Neural cell (in vitro differentiated cells): ENCODE data around the gene POLR3K.

Experiments
- EP300 ChIP-seq: fragments of 450-650 bp; conservative IDR thresholded peaks from 2 replicates; pipeline ENCODE4 v1.6.1; 2014; ENCODE audit warnings: antibody characterized with exemption, mild to moderate bottlenecking, moderate library complexity; ENCODE audit not compliant: poor library complexity, severe bottlenecking
- EZH2 ChIP-seq: fragments of 200-600, 300-800 bp; shearing (Covaris generic), sonication (generic); IDR thresholded peaks from 2 replicates; pipeline ENCODE4 v1.6.1; 2014; ENCODE audit warnings: antibody characterized with exemption, low read length, borderline replicate concordance, mild to moderate bottlenecking; ENCODE audit not compliant: insufficient read depth, poor library complexity, severe bottlenecking
- POLR2AphosphoS5 ChIP-seq: IDR thresholded peaks from 2 replicates; pipeline ENCODE4 v1.6.1; 2012
- TF ChIP-seq, protein P1 (sequence below): fragments of 450-650 bp; IDR thresholded peaks from 2 replicates; pipeline ENCODE4 v1.5.1; 2014; ENCODE audit warnings: antibody characterized with exemption, mild to moderate bottlenecking, moderate library complexity; ENCODE audit not compliant: poor library complexity, severe bottlenecking
- TF ChIP-seq, protein P2 (sequence below): IDR thresholded peaks from 2 replicates; pipeline ENCODE4 v1.6.1; 2012; ENCODE audit warnings: borderline replicate concordance

DNA sequence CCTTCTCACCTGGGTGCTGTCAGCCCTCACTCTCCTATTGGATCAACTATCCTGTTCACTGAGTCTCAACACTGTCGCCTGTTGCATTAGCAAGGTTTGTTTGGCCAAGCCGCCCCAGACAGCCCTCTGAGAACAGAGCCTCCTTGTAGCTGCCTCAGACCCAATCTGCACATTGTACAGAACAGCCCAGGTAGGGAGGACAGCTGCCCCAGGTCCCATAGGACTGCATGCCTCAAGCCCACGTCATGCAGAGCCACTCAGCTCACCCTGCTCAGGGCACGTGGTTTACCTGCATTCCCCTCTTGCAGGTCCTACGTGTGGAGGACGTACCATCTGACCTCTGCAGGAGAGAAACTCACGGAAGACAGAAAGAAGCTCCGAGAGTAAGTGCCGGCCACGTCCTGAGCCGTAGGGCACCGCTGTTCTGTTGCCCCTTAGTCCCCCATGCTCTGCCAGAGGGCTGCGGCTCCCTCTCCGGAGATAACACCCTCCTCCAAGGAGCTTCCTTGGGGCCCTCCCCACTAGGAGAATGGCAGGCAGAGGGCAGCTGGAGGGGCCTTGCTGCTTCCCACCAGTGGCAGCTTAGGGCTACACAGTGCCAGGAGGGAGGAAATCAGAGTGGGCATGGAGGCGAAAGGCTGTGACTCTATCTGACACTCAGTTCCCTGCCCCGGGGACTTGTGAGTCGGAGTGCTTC lies 3.0 kb upstream of the POLR3K start:
- TF ChIP-seq, protein P1, sequence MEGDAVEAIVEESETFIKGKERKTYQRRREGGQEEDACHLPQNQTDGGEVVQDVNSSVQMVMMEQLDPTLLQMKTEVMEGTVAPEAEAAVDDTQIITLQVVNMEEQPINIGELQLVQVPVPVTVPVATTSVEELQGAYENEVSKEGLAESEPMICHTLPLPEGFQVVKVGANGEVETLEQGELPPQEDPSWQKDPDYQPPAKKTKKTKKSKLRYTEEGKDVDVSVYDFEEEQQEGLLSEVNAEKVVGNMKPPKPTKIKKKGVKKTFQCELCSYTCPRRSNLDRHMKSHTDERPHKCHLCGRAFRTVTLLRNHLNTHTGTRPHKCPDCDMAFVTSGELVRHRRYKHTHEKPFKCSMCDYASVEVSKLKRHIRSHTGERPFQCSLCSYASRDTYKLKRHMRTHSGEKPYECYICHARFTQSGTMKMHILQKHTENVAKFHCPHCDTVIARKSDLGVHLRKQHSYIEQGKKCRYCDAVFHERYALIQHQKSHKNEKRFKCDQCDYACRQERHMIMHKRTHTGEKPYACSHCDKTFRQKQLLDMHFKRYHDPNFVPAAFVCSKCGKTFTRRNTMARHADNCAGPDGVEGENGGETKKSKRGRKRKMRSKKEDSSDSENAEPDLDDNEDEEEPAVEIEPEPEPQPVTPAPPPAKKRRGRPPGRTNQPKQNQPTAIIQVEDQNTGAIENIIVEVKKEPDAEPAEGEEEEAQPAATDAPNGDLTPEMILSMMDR, result no peak
- TF ChIP-seq EZH2 (no peak), POLR2AphosphoS5 (no peak), EP300 (no peak)
- TF ChIP-seq, protein P2, sequence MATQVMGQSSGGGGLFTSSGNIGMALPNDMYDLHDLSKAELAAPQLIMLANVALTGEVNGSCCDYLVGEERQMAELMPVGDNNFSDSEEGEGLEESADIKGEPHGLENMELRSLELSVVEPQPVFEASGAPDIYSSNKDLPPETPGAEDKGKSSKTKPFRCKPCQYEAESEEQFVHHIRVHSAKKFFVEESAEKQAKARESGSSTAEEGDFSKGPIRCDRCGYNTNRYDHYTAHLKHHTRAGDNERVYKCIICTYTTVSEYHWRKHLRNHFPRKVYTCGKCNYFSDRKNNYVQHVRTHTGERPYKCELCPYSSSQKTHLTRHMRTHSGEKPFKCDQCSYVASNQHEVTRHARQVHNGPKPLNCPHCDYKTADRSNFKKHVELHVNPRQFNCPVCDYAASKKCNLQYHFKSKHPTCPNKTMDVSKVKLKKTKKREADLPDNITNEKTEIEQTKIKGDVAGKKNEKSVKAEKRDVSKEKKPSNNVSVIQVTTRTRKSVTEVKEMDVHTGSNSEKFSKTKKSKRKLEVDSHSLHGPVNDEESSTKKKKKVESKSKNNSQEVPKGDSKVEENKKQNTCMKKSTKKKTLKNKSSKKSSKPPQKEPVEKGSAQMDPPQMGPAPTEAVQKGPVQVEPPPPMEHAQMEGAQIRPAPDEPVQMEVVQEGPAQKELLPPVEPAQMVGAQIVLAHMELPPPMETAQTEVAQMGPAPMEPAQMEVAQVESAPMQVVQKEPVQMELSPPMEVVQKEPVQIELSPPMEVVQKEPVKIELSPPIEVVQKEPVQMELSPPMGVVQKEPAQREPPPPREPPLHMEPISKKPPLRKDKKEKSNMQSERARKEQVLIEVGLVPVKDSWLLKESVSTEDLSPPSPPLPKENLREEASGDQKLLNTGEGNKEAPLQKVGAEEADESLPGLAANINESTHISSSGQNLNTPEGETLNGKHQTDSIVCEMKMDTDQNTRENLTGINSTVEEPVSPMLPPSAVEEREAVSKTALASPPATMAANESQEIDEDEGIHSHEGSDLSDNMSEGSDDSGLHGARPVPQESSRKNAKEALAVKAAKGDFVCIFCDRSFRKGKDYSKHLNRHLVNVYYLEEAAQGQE, result no peak
